Activated T-cell treated with anti-CD3 and anti-CD28 coated beads, Interleukin-2, amount 50 U/mL, for 4 hours (primary cell): ENCODE data around the gene TRPV3. TPM values are rescaled to one million over a fixed set of nuclear protein-coding genes. Genes with fewer than 3 reads are reported as not detected.
"Not testable (repeated sequence)": the region's sequence is repeated elsewhere in the genome, so short reads cannot be mapped to it uniquely, and the experiment has no call there.

Experiments
- ATAC-seq, 2 donors: fragments of 200-7000 bp; cut with Tn5 transposase; one replicate each; pipeline ENCODE4 v1.10.0; 2021
- DNase-seq: peaks from one replicate; pipeline ENCODE4 v3.0.0-alpha.2; 2020
- H3K27me3 Mint-ChIP-seq: one replicate; pipeline ENCODE4 v1.8.0; 2021; ENCODE audit warnings: low read depth, mixed read lengths
- H3K36me3 Mint-ChIP-seq: one replicate; pipeline ENCODE4 v1.8.0; 2022; ENCODE audit warnings: mixed read lengths; ENCODE audit not compliant: insufficient read depth
- H3K4me1 Mint-ChIP-seq: one replicate; pipeline ENCODE4 v1.8.0; 2021; ENCODE audit warnings: low read depth, mixed read lengths
- H3K4me3 Mint-ChIP-seq: one replicate; pipeline ENCODE4 v1.8.0; 2021; ENCODE audit warnings: mild to moderate bottlenecking, moderate library complexity, mixed read lengths
- H3K9me3 Mint-ChIP-seq: one replicate; pipeline ENCODE4 v1.8.0; 2021; ENCODE audit warnings: mixed read lengths
- total RNA-seq, 3 donors: library from RNA; stranded (reverse); gene quantifications; one replicate each; pipeline ENCODE4 v1.2.1, GENCODE V29; 2021

TRPV3 gene
- total RNA-seq, 3 donors from 2014 or later: 0.45 to 0.84 (median 0.73) TPM

DNA sequence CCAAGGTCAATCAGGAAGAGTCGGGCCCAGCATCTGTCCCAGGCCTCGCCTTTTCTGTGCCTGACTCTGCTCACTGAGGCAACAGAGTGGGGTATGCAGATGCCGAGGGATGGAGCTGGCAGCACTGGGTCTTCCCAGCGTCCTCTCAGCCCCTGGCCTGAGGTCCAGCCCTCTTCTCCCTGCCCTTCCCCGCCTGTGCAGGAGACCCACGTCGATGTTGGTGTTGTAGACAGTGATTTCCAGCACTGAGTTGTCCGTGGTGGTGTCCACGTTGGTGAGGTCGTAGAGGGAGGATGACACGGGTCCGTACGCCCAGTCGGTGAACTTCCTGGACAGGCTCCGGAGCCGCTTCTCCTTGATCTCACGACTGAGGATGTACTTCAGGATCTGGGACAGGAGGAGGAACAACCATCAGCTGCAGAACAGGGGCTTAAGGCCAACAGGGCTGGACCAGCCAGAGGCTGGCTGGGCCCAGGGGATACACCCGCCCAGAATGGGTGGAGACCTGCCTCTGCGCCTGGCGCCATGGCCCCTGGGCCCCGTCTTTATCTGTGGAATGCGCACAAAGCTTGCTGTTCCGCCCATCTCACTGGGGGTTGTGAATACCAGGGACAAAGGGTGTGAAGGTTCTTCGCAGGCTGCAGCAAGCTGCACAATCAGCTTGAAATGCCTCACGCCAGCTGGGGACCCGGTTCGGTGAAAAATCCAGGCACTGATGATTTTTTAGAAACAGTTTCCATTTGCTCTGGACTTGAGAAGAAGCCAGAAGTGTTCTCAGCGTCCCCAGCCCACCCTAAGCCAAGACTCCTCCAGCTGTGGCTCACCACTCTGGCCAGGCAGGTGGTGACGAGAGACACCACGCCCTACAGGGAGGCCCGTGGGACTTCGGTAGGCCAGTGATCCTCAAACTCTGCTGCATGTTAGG, 27.5 kb downstream of the TRPV3 start:
- Mint-ChIP-seq H3K4me3 (no peak overlapping the region), H3K36me3 (no peaks in the 10 kb centered on the region), H3K9me3 (no peaks in the 10 kb centered on the region), H3K4me1 (peaks cover 4% of the 10 kb centered on the region), H3K27me3 (peaks cover 1% of the 10 kb centered on the region)
- ATAC-seq (no peak), DNase-seq (no peak)

GRCh38 chr17:3528880-3529511, 28.6 kb downstream of the TRPV3 start:
- Mint-ChIP-seq H3K4me1 (no peaks in the 10 kb centered on the region), H3K27me3 (peaks cover 1% of the 10 kb centered on the region), H3K9me3 (no peaks in the 10 kb centered on the region), H3K36me3 (no peaks in the 10 kb centered on the region), H3K4me3 (no peak overlapping the region)
- DNase-seq (no peak), ATAC-seq (no peak)

DNA sequence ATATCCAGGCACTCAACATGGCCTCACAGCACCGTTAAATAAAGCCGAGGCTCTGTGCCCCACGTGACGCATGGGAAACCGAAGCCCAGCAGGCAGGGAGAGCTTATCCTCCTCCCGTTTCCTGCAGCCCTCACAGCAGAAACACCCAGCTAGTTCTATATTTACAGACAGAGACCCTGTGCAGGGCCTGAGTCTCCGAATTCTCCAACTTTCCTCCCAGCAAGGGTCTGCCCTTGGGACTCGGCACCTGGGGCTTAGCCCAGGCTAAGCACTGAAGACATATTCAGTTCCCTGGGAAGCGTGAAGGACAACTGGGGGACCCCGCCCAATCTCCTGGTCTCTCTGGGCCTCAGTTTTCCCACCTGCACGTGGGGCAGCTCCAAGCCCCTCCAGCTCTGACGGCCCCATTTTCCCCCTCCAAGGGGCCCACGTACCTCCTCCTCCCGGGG, 29.2 kb downstream of the TRPV3 start:
- ATAC-seq (no peak), DNase-seq (no peak)
- H3K4me3 Mint-ChIP-seq: no peak overlapping the region
- H3K4me1 Mint-ChIP-seq: no peaks in the 10 kb centered on the region
- no peaks in the 10 kb centered on the region for H3K36me3 Mint-ChIP-seq
- H3K9me3 Mint-ChIP-seq: no peaks in the 10 kb centered on the region
- peaks cover 1% of the 10 kb centered on the region for H3K27me3 Mint-ChIP-seq

DNA sequence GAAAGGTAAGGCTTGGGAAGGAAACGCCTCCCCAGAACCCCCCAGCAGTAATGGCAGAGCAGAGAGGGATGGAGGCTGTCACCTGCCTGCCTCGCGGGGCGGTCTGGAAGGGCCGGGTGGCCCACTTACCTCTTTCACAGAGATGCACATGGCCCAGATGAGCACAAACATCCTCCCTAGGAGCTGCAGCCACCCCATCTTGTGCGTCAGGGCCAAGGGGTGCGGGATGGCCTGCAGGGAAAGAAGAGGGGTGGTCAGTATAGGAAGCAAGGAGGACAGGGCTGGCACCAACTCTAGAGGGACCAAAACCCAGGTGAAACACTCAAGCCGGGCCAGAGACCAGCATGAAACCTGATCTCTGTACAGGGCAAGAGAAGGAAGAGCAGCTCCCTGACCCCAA, 29.7 kb downstream of the TRPV3 start:
- Mint-ChIP-seq H3K9me3 (no peaks in the 10 kb centered on the region), H3K36me3 (no peaks in the 10 kb centered on the region), H3K4me1 (no peaks in the 10 kb centered on the region), H3K27me3 (peaks cover 1% of the 10 kb centered on the region), H3K4me3 (no peak overlapping the region)
- DNase-seq (no peak), ATAC-seq (no peak)

DNA sequence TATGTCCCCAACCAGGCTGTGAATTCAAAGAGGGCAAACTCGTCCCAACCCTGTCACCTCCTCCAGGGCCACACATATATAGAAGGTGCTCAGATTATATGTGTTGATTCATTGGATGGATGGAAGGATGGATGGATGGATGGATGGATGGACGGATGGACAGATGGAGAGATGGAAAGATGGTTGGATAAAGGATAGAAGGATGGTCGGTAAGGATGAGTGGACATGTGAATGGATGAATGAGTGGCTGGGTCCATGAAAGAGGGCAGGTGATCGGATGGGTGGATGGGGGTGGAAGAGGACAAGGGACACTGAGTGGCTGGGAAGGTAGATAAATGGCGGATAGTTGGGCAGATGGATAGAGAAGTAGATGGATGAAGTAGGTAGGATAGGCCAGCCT, 30.1 kb downstream of the TRPV3 start:
- Mint-ChIP-seq H3K36me3 (no peaks in the 10 kb centered on the region), H3K4me3 (no peak overlapping the region), H3K27me3 (peaks cover under 1% of the 10 kb centered on the region), H3K9me3 (no peaks in the 10 kb centered on the region), H3K4me1 (no peaks in the 10 kb centered on the region)
- no peak for ATAC-seq
- no peak for DNase-seq

- DNase-seq: no peak
- no peaks in the 10 kb centered on the region for H3K27me3 Mint-ChIP-seq
- ATAC-seq: no peak
- no peaks in the 10 kb centered on the region for H3K36me3 Mint-ChIP-seq
- H3K4me3 Mint-ChIP-seq: no peak overlapping the region
- H3K4me1 Mint-ChIP-seq: no peaks in the 10 kb centered on the region
- H3K9me3 Mint-ChIP-seq: no peaks in the 10 kb centered on the region
Observed at GRCh38 chr17:3526971-3527370, 30.6 kb downstream of the TRPV3 start.

DNA sequence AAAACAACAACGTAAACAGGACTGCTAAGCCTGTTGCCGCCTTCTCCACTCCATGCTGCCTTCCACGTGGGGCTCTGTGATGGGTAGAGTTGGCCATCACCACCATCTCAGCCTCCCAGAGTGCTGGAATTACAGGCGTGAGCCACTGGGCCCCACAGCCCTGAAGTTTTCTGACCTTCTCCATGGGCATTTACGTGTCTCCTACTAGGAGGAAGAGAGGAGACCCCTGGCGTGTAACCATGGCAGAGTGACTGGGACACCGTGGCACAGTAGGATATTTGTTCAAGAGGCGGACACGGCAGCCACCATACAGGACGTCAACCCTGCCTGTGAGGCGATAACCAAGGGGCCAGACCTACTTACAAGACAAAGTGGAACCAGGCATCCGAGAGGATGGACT, 31.1 kb downstream of the TRPV3 start:
- no peak for ATAC-seq
- no peaks in the 10 kb centered on the region for H3K9me3 Mint-ChIP-seq
- no peaks in the 10 kb centered on the region for H3K4me1 Mint-ChIP-seq
- no peaks in the 10 kb centered on the region for H3K27me3 Mint-ChIP-seq
- H3K36me3 Mint-ChIP-seq: no peaks in the 10 kb centered on the region
- no peak overlapping the region for H3K4me3 Mint-ChIP-seq
- DNase-seq: no peak

DNA sequence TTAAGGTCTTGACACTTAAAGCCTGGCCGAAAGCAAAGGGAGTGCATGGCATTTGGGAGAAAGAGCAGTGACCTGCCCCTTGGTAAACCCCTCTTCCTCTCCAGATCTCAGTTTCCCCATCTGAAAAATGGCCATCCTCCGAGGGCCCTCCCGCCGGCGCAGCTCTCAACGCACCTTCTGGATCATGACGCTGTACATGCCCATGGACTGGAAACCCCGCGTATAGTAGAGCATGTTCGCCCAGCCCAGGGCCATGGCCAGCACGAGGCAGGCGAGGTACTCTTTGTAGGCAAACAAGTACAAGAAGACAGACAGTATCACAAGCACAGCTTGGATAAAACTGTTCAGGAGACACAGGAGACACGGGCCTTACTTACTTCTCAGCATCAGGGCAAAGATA, 33.6 kb downstream of the TRPV3 start:
- Mint-ChIP-seq H3K36me3 (no peaks in the 10 kb centered on the region), H3K4me1 (no peaks in the 10 kb centered on the region), H3K4me3 (no peak overlapping the region), H3K9me3 (no peaks in the 10 kb centered on the region), H3K27me3 (no peaks in the 10 kb centered on the region)
- DNase-seq (no peak), ATAC-seq (no peak)

DNA sequence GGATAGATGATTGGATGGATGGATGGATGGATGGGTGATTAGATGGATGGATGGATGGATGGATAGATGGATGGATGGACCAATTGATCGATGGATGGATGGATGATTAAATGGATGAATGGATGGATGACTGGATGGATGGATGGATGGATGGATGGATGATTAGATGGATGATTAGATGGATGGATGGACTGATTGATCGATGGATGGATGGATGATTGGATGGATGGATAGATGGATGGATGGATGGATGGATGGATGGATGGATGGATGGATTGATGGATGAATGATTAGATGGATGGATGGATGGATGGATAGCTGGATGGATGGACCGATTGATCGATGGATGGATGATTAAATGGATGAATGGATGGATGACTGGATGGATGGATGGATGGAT, 38.1 kb downstream of the TRPV3 start:
- not testable (repeated sequence) for H3K36me3 Mint-ChIP-seq, DNase-seq, H3K4me3 Mint-ChIP-seq, H3K9me3 Mint-ChIP-seq, H3K27me3 Mint-ChIP-seq, H3K4me1 Mint-ChIP-seq, ATAC-seq

GRCh38 chr17:3514873-3515272, 42.7 kb downstream of the TRPV3 start:
- DNase-seq: no peak
- no peaks in the 10 kb centered on the region for H3K36me3 Mint-ChIP-seq
- no peaks in the 10 kb centered on the region for H3K27me3 Mint-ChIP-seq
- peaks cover 3% of the 10 kb centered on the region for H3K4me1 Mint-ChIP-seq
- no peaks in the 10 kb centered on the region for H3K9me3 Mint-ChIP-seq
- ATAC-seq: no peak
- H3K4me3 Mint-ChIP-seq: no peak overlapping the region

GRCh38 chr17:3514167-3514566, 43.4 kb downstream of the TRPV3 start:
- not testable (repeated sequence) for H3K27me3 Mint-ChIP-seq, H3K36me3 Mint-ChIP-seq, ATAC-seq, H3K4me3 Mint-ChIP-seq, H3K9me3 Mint-ChIP-seq, DNase-seq, H3K4me1 Mint-ChIP-seq

- ATAC-seq (no peak), DNase-seq (no peak)
- no peaks in the 10 kb centered on the region for H3K27me3 Mint-ChIP-seq
- H3K9me3 Mint-ChIP-seq: no peaks in the 10 kb centered on the region
- peaks cover 3% of the 10 kb centered on the region for H3K4me1 Mint-ChIP-seq
- H3K4me3 Mint-ChIP-seq: no peak overlapping the region
- H3K36me3 Mint-ChIP-seq: no peaks in the 10 kb centered on the region
Observed at GRCh38 chr17:3513305-3514035, 44.1 kb downstream of the TRPV3 start.

DNA sequence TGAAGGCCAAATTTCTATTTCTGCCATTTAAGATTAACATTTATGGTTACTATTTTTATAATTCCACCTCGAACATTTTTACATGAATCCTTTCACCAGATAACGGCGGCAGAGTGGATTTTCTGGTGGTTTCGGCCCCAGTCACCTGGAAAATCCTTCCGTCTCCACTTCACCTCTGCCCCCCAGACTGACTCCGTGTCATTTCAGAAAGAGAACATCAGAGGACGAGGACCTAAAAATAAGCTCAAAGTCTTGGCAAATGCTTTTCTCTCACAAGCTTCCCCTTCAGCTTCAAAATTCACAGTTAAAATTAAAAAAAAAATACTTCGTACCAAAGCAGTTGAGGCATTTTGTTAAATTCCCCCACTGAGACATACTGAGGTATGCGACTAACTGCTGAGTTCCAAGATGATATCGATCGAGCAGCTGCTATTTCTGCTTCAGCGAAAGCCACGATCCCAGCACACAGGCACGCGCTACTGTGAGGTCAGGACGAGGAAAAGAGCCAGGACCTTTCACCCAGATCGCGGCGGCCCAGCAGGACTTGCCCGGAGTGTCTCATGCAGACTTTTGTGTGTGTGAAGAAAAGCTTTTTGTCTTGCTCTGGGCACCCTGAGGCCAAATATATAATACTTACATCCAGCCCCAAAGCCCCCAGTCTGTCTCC, 45.0 kb downstream of the TRPV3 start:
- Mint-ChIP-seq H3K36me3 (no peaks in the 10 kb centered on the region), H3K4me1 (peaks cover 3% of the 10 kb centered on the region)

DNA sequence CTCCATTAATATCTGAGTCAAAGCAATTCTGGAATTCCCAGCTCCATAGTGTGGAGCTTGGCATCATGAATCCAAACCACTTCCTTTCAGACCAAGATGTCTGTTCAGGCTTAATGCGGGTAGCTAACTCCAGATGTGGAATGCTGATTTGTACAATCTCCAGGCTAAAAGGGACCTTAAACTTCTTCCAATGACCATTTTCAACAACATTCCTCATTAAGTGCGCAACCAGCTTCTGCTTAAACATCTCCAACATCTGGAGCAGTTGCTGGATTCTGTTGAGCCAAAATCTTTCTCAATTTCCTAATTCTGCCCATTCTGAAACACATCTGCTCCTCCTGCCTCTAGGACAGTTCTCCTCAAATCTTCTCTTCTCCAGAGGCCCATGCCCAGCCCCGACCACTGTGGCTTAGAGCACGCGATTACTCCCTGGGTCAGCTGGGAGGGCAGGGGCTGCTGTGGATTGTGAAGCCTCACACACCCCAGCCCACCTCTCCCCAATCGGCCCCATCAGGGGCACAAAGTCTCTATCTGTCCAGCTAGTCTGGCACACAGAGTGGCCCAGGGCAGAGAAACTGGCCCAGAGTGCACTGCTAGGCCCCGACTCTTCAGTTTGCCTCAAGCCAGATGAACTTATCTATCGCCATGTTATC, 45.6 kb downstream of the TRPV3 start:
- DNase-seq: no peak
- Mint-ChIP-seq H3K4me3 (no peak overlapping the region), H3K9me3 (no peaks in the 10 kb centered on the region), H3K36me3 (no peaks in the 10 kb centered on the region), H3K4me1 (peaks cover 3% of the 10 kb centered on the region), H3K27me3 (no peaks in the 10 kb centered on the region)
- no peak for ATAC-seq

More for the DNA sequence above, 45.0 kb downstream of the TRPV3 start:
- Mint-ChIP-seq H3K27me3 (no peaks in the 10 kb centered on the region), H3K9me3 (no peaks in the 10 kb centered on the region), H3K4me3 (no peak overlapping the region)
- DNase-seq (no peak), ATAC-seq (no peak)
